Placental pericyte (primary cell): ENCODE data around the gene PAM16. TPM values are rescaled to one million over a fixed set of nuclear protein-coding genes. Genes with fewer than 3 reads are reported as not detected.

Experiments
- total RNA-seq: library from RNA; depleted of rRNA; stranded (reverse); fragments of >200 nt; gene quantifications from 2 replicates; pipeline ENCODE4 v1.2.3, GENCODE V29; 2012

The PAM16 gene
- total RNA-seq = 19.9 and 28.2 TPM in 2 replicates

DNA sequence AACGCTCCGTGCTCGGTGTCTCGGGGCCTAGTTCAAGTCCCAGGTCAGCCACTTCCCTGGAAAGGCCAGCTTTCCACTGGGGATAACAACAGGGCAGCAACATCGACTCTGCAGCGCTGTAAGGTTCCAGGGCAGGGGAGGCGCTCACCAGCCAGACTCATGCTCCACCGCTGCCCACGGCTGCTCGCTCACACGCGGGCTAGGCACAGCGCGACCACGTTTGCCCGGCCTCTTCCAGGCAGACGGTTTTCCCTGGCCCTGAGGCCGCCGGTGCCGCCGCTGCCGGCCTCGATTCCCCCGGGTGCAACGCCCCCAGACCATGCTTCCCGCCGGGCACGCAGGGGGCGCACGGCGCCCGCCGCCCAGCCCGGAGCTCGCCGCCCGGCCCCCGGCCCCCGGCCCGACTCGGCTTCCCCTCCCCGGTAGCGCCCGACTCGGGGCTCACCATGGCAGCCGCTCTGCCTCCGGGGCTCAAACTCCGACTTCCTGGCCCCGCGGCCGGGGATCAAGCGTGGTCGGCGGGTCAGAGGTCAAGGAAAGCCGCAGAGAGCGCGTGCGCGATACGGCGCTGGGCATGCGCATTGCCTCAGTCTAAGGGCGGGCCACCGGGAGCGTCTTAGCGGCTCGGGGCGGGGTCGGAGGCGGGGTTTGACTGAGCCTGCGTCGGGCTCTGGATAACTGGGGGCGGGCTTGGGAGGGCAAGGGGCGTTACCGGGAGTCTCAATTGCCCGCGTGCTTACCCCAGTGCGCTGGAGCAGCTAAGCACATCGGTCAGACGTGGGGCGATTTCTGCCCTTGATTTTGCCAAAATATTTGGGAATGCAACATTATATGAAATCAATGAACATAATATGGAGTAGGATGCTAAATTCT, at the start of gene PAM16:
Gene PAM16, minus strand, starts transcription at position 535 of the 873 bp plus-strand sequence. Its CDS starts 87 bp downstream, at position 448.

GRCh38 chr16:4371357-4372000, 20.4 kb upstream of the PAM16 start, which contains the start of gene VASN:
TSS of gene VASN (plus strand) at chr16:4371848. CDS start at chr16:4380878, 9,030 bp downstream.

GRCh38 chr16:4315186-4316107, 35.7 kb downstream of the PAM16 start, which contains the start of gene GLIS2:
TSS of gene GLIS2 (plus strand) at chr16:4316067. CDS start at chr16:4332281, 16,214 bp downstream.

Other genes starting within 250 kb of the PAM16 start
- gene ADCY9, start 234.9 kb downstream of the PAM16 start, total RNA-seq = 35.4 and 131 TPM in 2 replicates
- not detected in 2 replicates for gene SRL, start 109.2 kb downstream of the PAM16 start, total RNA-seq
- gene TFAP4, start 78.3 kb downstream of the PAM16 start, total RNA-seq = 8.1 and 10.0 TPM in 2 replicates
- 3.7 and 5.3 TPM in 2 replicates for gene GLIS2, start 35.3 kb downstream of the PAM16 start, total RNA-seq
- 142 and 358 TPM in 2 replicates for gene VASN, start 20.5 kb upstream of the PAM16 start, total RNA-seq
- 26.9 and 30.5 TPM in 2 replicates for gene CORO7, start 65.3 kb upstream of the PAM16 start, total RNA-seq
- 50.8 and 63.1 TPM in 2 replicates for gene DNAJA3, start 74.5 kb upstream of the PAM16 start, total RNA-seq
- gene NMRAL1, start 123.3 kb upstream of the PAM16 start, total RNA-seq = 66.7 and 85.1 TPM in 2 replicates
- gene HMOX2, start 125.1 kb upstream of the PAM16 start, total RNA-seq = 57.1 and 68.4 TPM in 2 replicates
- gene CDIP1, start 187.5 kb upstream of the PAM16 start, total RNA-seq = 13.9 and 19.0 TPM in 2 replicates
- under 0.01 TPM in 2 replicates for gene C16orf96, start 205.0 kb upstream of the PAM16 start, total RNA-seq